ENCODE results near the gene COPS7B.

Gene COPS7B

DNA sequence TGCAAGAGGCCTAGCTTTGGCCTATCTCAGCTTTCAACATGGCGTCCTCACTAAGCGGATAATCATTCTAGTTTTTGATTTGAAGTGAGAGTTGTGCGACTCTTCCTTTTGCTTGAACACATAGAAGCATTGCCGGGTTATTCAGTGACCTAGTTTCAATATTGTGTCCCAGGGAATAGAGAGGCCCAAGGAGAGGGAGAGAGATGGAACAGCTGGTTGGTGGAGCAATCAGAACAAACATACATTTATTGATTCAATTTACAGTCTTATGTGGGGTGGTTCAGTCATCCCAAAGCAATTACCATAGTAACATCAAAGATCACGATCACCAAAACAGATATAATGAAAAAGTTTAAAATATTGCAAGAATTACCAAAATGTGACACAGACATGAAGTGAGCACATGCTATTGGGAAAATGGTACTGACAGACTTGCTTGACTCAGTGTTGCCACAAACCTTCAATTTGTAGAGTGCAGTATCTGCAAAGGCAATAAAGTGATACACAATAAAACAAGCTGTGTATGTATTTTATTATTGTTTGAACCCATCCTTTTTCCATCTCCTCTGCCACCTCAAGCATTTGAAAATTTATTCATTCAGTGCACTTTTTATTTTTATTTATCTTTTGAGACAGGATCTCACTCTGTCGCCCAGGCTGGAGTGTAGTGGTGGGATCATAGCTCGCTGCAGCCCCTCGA, 30.2 kb downstream of the COPS7B start:
- TF ChIP-seq POLR2AphosphoS5 (IDR thresholded peaks at IDR 0.05; ENCODE audit: low read depth, low read length): no peak
- TF ChIP-seq SIN3A (IDR thresholded peaks at IDR 0.05; ENCODE audit: borderline replicate concordance, insufficient read depth, low read length): no peak
- TF ChIP-seq TAF1 (IDR thresholded peaks at IDR 0.05; ENCODE audit: borderline replicate concordance, insufficient read depth, low read length): no peak
- TF ChIP-seq, protein P1, sequence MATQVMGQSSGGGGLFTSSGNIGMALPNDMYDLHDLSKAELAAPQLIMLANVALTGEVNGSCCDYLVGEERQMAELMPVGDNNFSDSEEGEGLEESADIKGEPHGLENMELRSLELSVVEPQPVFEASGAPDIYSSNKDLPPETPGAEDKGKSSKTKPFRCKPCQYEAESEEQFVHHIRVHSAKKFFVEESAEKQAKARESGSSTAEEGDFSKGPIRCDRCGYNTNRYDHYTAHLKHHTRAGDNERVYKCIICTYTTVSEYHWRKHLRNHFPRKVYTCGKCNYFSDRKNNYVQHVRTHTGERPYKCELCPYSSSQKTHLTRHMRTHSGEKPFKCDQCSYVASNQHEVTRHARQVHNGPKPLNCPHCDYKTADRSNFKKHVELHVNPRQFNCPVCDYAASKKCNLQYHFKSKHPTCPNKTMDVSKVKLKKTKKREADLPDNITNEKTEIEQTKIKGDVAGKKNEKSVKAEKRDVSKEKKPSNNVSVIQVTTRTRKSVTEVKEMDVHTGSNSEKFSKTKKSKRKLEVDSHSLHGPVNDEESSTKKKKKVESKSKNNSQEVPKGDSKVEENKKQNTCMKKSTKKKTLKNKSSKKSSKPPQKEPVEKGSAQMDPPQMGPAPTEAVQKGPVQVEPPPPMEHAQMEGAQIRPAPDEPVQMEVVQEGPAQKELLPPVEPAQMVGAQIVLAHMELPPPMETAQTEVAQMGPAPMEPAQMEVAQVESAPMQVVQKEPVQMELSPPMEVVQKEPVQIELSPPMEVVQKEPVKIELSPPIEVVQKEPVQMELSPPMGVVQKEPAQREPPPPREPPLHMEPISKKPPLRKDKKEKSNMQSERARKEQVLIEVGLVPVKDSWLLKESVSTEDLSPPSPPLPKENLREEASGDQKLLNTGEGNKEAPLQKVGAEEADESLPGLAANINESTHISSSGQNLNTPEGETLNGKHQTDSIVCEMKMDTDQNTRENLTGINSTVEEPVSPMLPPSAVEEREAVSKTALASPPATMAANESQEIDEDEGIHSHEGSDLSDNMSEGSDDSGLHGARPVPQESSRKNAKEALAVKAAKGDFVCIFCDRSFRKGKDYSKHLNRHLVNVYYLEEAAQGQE (IDR thresholded peaks at IDR 0.05; ENCODE audit: insufficient read depth in 1 of 2, low read depth in 2 of 2, low read length in 2 of 2): no peak
- TF ChIP-seq FOXP2 (optimal IDR thresholded peaks at IDR 0.05; ENCODE audit: borderline replicate concordance, extremely low read depth, extremely low read length, insufficient read depth): no peak

DNA sequence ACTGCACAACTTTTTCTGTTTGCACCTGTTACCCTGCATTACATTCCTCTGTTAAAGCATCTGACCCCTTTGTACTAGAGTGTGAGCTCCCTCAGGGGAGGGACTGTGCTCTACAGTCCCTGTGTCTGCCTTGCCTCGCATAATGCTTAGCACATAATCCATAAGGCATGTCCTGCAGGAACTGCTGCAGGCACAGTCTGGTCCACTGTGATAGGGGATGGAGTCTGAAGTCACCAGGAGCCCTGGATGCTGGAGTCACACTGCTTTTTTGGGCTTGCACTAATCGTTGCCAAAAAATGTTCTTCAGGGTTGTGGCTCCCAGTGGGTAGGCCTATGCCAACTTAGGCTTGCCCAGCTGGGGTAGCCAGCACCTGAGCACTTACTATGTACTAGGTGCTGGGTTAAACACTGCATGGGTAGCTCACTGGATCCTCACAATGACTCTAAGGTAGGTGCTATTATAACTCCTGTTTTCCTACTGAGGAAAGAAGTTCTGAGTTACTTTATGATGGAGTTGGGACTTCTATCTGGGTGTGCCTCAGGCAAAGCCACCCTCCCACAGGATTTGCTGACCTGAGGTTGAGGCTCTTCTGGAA, 33.3 kb downstream of the COPS7B start:
- TF ChIP-seq POLR2AphosphoS5 (IDR thresholded peaks at IDR 0.05; ENCODE audit: low read depth, low read length): no peak
- TF ChIP-seq, protein P1 (IDR thresholded peaks at IDR 0.05; ENCODE audit: insufficient read depth in 1 of 2, low read depth in 2 of 2, low read length in 2 of 2): no peak

DNA sequence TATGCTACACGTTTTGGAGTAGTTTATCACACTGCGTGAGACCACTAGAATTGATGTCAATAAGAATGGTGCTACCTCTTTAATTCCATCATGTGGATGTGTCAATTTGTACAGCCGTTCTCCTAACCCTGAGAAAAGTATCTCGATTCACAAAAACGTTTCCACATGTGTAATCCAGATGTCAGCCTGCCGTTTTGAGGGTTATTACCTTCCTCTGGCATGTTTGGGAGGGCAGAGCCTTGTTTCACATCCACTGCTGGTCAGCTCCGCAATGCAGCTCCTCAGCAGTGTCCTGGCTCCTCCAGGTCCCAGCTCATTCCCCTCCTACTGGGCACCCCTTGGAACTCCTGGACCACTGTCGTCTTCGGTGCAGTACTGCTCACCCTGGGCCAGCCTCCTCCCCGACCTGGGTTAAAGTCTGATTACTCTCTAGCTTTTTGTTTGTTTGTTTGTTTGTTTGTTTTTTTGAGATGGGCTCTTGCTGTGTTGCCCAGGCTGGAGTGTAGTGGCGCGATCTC, 34.6 kb downstream of the COPS7B start:
- TF ChIP-seq SIN3A (IDR thresholded peaks at IDR 0.05; ENCODE audit: borderline replicate concordance, insufficient read depth, low read length): no peak
- TF ChIP-seq, protein P1 (IDR thresholded peaks at IDR 0.05; ENCODE audit: insufficient read depth in 1 of 2, low read depth in 2 of 2, low read length in 2 of 2): no peak
- TF ChIP-seq POLR2AphosphoS5 (IDR thresholded peaks at IDR 0.05; ENCODE audit: low read depth, low read length): no peak
- no peak for TF ChIP-seq FOXP2 (optimal IDR thresholded peaks at IDR 0.05; ENCODE audit: borderline replicate concordance, extremely low read depth, extremely low read length, insufficient read depth)
- no peak for TF ChIP-seq TAF1 (IDR thresholded peaks at IDR 0.05; ENCODE audit: borderline replicate concordance, insufficient read depth, low read length)

DNA sequence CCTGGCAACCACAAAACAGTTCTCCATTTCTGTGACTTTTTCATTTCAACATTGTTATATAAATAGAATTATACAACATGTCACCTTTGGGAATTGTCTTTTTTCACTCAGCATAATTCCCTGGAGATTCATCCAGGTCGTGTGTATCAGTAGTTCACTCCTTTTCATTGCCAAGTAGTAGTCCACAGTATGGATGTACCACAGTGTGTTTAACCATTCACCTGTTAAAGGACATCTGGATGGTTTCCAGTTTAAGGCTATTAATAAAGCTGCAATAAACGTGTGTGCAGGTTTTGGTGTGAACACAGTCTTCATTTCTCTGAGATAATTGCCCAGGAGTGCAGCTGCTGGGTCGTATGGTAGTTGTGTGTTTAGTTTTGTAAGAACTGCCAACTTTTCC, 35.7 kb downstream of the COPS7B start:
- TF ChIP-seq SIN3A (IDR thresholded peaks at IDR 0.05; ENCODE audit: borderline replicate concordance, insufficient read depth, low read length): no peak
- TF ChIP-seq, protein P1 (IDR thresholded peaks at IDR 0.05; ENCODE audit: insufficient read depth in 1 of 2, low read depth in 2 of 2, low read length in 2 of 2): no peak
- no peak for TF ChIP-seq POLR2AphosphoS5 (IDR thresholded peaks at IDR 0.05; ENCODE audit: low read depth, low read length)
- no peak for TF ChIP-seq TAF1 (IDR thresholded peaks at IDR 0.05; ENCODE audit: borderline replicate concordance, insufficient read depth, low read length)
- TF ChIP-seq FOXP2 (optimal IDR thresholded peaks at IDR 0.05; ENCODE audit: borderline replicate concordance, extremely low read depth, extremely low read length, insufficient read depth): no peak

All from PFSK-1 (cell line).